Activated T-helper 1 cell treated with anti-CD3 and anti-CD28 coated beads, Interleukin-12 subunit alpha, Interleukin-12 subunit beta, Interleukin-2, Interleukin-4 antibody, amounts not matched to agents 30 ng/mL and 10 ng/mL and 1 ng/mL, durations not matched to agents 14 hours and 24 hours and 36 hours (primary cell): Measurements from ENCODE around the gene MTCH2. TPM values are rescaled to one million over a fixed set of nuclear protein-coding genes. Genes with fewer than 3 reads are reported as not detected.
"Not testable (repeated sequence)": the region's sequence is repeated elsewhere in the genome, so short reads cannot be mapped to it uniquely, and the experiment has no call there.

Experiments used
- DNase-seq: peaks from one replicate; pipeline ENCODE4 v3.0.0; 2021; ENCODE audit warnings: low spot score
- H3K27ac Mint-ChIP-seq: one replicate; pipeline ENCODE4 v1.8.0; 2021; ENCODE audit warnings: mild to moderate bottlenecking, mixed read lengths
- H3K27me3 Mint-ChIP-seq: one replicate; pipeline ENCODE4 v1.8.0; 2022; ENCODE audit warnings: mild to moderate bottlenecking, moderate library complexity, mixed read lengths; ENCODE audit not compliant: insufficient read depth
- H3K36me3 Mint-ChIP-seq: one replicate; pipeline ENCODE4 v1.8.0; 2021; ENCODE audit warnings: low read depth, mixed read lengths
- H3K4me1 Mint-ChIP-seq: one replicate; pipeline ENCODE4 v1.8.0; 2021; ENCODE audit warnings: low read depth, mixed read lengths
- H3K4me3 Mint-ChIP-seq: one replicate; pipeline ENCODE4 v1.8.0; 2021; ENCODE audit warnings: mild to moderate bottlenecking, moderate library complexity, mixed read lengths
- H3K9me3 Mint-ChIP-seq: one replicate; pipeline ENCODE4 v1.8.0; 2021; ENCODE audit warnings: mixed read lengths
- intact Hi-C: fragments of 100-400 bp; cut with micrococcal nuclease; formaldehyde crosslinking; loops from one replicate; pipeline ENCODE4 v1.15.1; 2024
- total RNA-seq: library from RNA; stranded (reverse); gene quantifications from 2 replicates; pipeline ENCODE4 v1.2.3, GENCODE V29; 2022

MTCH2 gene
- 116 and 118 TPM in 2 replicates for total RNA-seq

DNA sequence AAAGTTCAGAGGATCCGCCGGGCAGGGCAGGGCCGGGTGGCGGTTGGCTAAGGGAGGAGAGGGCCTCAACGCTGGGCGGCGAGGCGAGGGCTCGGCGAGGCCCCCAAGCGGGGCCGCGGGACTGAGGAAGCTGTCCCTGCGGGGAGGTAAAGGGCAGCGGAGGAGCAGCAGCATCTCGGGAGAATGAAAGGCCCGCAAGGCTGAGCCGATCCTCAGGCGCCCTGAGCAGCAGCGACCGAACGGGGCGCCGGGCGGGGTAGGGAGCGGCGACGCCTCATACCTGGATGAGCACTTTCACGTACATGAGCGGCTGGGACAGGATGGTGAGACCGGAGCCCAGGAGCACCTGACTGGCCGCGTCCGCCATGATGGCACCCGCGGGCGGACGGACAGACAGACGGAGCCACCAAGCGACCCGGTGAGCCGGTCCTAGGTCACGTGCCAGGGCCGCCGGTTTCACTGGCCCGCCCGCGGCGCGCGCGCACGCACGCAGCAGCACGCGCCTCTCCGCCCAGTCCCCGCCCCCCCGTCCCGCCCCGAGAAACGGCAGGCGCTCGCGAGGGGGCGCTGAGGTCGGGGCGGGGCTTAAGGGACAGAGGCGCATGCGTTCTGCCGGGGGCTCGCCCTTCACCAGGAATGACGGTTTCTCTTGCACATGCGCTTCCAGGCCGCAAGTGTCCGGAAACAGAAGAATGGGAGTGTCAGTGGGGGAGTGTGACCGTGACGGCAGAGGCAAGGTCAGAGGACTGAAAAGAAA is at the start of gene MTCH2:
MTCH2 (minus strand) TSS at position 461 of the 757 bp plus-strand sequence; CDS start at position 367, 94 bp downstream.
- peak; percentile 95 for DNase-seq
- H3K27me3 Mint-ChIP-seq, result no peaks in the 10 kb centered on the region
- peaks cover 30% of the 10 kb centered on the region for H3K4me1 Mint-ChIP-seq
- H3K4me3 Mint-ChIP-seq, result peak within 1 kb of the TSS; percentile 96
- H3K9me3 Mint-ChIP-seq, result no peaks in the 10 kb centered on the region
- peak within 1 kb of the TSS; percentile 97 for H3K27ac Mint-ChIP-seq
- intact Hi-C loops, result loop anchor here (1.0 to 5.0 kb wide), 12 partner anchors 21 to 1025 kb away; partner anchors contain the start of genes AGBL2, ATG13, CELF1 and FNBP4
- H3K36me3 Mint-ChIP-seq, result peaks cover 18% of the 10 kb centered on the region

- Mint-ChIP-seq H3K27ac (no peak overlapping the region), H3K4me3 (no peak overlapping the region), H3K36me3 (no peaks in the 10 kb centered on the region), H3K27me3 (no peaks in the 10 kb centered on the region), H3K9me3 (no peaks in the 10 kb centered on the region), H3K4me1 (no peaks in the 10 kb centered on the region)
- DNase-seq, result no peak
- intact Hi-C loops, result no loop called here
Measured at GRCh38 chr11:47691979-47692378, 49.6 kb upstream of the MTCH2 start.

- intact Hi-C loops, result no loop called here
- no peak for DNase-seq
- H3K4me3 Mint-ChIP-seq, result no peak overlapping the region
- H3K9me3 Mint-ChIP-seq, result no peaks in the 10 kb centered on the region
- H3K36me3 Mint-ChIP-seq, result no peaks in the 10 kb centered on the region
- no peak overlapping the region for H3K27ac Mint-ChIP-seq
- no peaks in the 10 kb centered on the region for H3K27me3 Mint-ChIP-seq
- H3K4me1 Mint-ChIP-seq, result no peaks in the 10 kb centered on the region
Measured at GRCh38 chr11:47689480-47689879, 47.1 kb upstream of the MTCH2 start.

GRCh38 chr11:47688991-47689390 is 46.6 kb upstream of the MTCH2 start:
- no peaks in the 10 kb centered on the region for H3K27me3 Mint-ChIP-seq
- DNase-seq, result no peak
- H3K9me3 Mint-ChIP-seq, result no peaks in the 10 kb centered on the region
- H3K27ac Mint-ChIP-seq, result no peak overlapping the region
- H3K4me1 Mint-ChIP-seq, result no peaks in the 10 kb centered on the region
- H3K4me3 Mint-ChIP-seq, result no peak overlapping the region
- intact Hi-C loops, result no loop called here
- H3K36me3 Mint-ChIP-seq, result no peaks in the 10 kb centered on the region

- Mint-ChIP-seq H3K4me1 (no peaks in the 10 kb centered on the region), H3K27ac (no peak overlapping the region), H3K36me3 (no peaks in the 10 kb centered on the region), H3K27me3 (no peaks in the 10 kb centered on the region), H3K9me3 (no peaks in the 10 kb centered on the region), H3K4me3 (no peak overlapping the region)
- intact Hi-C loops, result no loop called here
- no peak for DNase-seq
Measured at GRCh38 chr11:47688111-47688510, 45.8 kb upstream of the MTCH2 start.

GRCh38 chr11:47686704-47687103 is 44.3 kb upstream of the MTCH2 start:
- H3K9me3 Mint-ChIP-seq, H3K36me3 Mint-ChIP-seq, H3K4me1 Mint-ChIP-seq, intact Hi-C loops, H3K27ac Mint-ChIP-seq, H3K4me3 Mint-ChIP-seq, H3K27me3 Mint-ChIP-seq, DNase-seq: not testable (repeated sequence)

GRCh38 chr11:47686151-47686550 is 43.8 kb upstream of the MTCH2 start:
- Mint-ChIP-seq H3K27me3 (no peaks in the 10 kb centered on the region), H3K9me3 (no peaks in the 10 kb centered on the region), H3K4me3 (no peak overlapping the region), H3K4me1 (no peaks in the 10 kb centered on the region), H3K27ac (no peak overlapping the region), H3K36me3 (no peaks in the 10 kb centered on the region)
- DNase-seq, result no peak
- intact Hi-C loops, result no loop called here

DNA sequence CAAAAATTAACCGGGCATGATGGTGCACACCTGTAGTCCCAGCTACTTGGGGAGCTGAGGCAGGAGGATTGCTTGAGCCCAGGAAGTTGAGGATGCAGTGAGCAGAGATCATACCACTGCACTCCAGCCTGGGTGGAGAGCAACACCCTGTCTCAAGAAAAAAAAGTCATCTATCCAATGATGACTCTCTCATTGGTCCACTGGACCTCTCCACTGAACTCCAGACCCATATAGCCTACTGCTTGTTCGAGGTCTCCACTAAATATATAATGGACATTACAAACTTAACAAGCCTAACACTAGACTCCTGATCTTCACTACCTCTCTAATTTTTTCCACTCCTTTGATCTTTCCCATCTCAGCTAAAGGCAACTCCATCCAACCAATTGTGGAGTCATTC is 33.5 kb upstream of the MTCH2 start:
- H3K9me3 Mint-ChIP-seq, result no peaks in the 10 kb centered on the region
- H3K36me3 Mint-ChIP-seq, result no peaks in the 10 kb centered on the region
- no peaks in the 10 kb centered on the region for H3K4me1 Mint-ChIP-seq
- no peak overlapping the region for H3K27ac Mint-ChIP-seq
- no peaks in the 10 kb centered on the region for H3K27me3 Mint-ChIP-seq
- no peak overlapping the region for H3K4me3 Mint-ChIP-seq
- intact Hi-C loops, result no loop called here
- no peak for DNase-seq

DNA sequence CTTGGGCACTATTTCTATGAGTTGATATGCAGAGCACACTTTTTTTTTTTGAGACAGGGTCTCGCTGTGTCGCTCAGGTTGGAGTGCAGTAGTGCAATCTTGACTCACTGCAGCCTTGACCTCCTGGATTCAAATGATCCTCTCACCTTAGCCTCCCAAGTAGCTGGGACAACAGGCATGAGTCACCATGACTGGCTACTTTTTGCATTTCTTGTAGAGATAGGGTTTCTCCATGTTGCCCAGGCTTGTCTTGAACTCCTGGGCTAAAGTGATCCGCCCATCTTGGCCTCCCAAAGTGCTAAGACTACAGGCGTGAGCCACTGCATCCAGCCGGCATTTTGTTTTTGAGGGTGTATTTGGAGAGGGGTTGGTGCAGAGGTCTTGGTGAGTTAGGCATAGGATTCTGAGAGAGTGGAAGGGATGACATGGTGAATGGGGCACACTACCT is 29.9 kb upstream of the MTCH2 start:
- H3K27ac Mint-ChIP-seq, result no peak overlapping the region
- no peaks in the 10 kb centered on the region for H3K27me3 Mint-ChIP-seq
- DNase-seq, result no peak
- H3K4me1 Mint-ChIP-seq, result no peaks in the 10 kb centered on the region
- H3K9me3 Mint-ChIP-seq, result no peaks in the 10 kb centered on the region
- no peaks in the 10 kb centered on the region for H3K36me3 Mint-ChIP-seq
- intact Hi-C loops, result no loop called here
- H3K4me3 Mint-ChIP-seq, result no peak overlapping the region

GRCh38 chr11:47669856-47670255 is 27.5 kb upstream of the MTCH2 start:
- intact Hi-C loops, result no loop called here
- H3K4me1 Mint-ChIP-seq, result no peaks in the 10 kb centered on the region

GRCh38 chr11:47668665-47669064 is 26.3 kb upstream of the MTCH2 start:
- H3K4me3 Mint-ChIP-seq, result no peak overlapping the region
- H3K9me3 Mint-ChIP-seq, result no peaks in the 10 kb centered on the region
- no peaks in the 10 kb centered on the region for H3K27me3 Mint-ChIP-seq
- no peak for DNase-seq
- H3K36me3 Mint-ChIP-seq, result no peaks in the 10 kb centered on the region
- H3K27ac Mint-ChIP-seq, result no peak overlapping the region
- intact Hi-C loops, result no loop called here
- H3K4me1 Mint-ChIP-seq, result no peaks in the 10 kb centered on the region

More at GRCh38 chr11:47669856-47670255, 27.5 kb upstream of the MTCH2 start:
- H3K36me3 Mint-ChIP-seq, result no peaks in the 10 kb centered on the region
- no peaks in the 10 kb centered on the region for H3K9me3 Mint-ChIP-seq
- no peak for DNase-seq
- H3K27me3 Mint-ChIP-seq, result no peaks in the 10 kb centered on the region
- H3K4me3 Mint-ChIP-seq, result no peak overlapping the region
- H3K27ac Mint-ChIP-seq, result no peak overlapping the region

DNA sequence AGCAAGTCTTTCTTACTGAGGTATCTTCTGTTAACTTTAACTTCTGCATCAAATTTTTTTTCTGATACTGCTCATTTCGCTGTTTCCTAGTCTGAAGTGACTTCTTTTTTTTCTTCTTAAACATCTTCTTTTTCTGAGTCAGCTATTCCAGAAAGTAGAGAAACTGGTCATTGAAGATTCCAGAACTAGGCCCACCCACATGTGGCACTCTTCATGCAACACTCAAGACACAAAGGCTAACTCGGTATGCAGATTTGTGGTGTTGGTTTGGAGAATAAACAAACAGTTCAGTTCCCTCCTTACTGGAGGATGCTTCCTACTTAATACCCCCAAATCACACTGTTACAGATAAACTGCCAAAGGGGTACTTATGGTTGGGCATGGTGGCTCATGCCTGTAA is 25.2 kb upstream of the MTCH2 start:
- no peak for DNase-seq
- Mint-ChIP-seq H3K4me3 (no peak overlapping the region), H3K27ac (no peak overlapping the region), H3K4me1 (peaks cover 6% of the 10 kb centered on the region), H3K9me3 (no peaks in the 10 kb centered on the region), H3K36me3 (no peaks in the 10 kb centered on the region), H3K27me3 (no peaks in the 10 kb centered on the region)
- intact Hi-C loops, result no loop called here

DNA sequence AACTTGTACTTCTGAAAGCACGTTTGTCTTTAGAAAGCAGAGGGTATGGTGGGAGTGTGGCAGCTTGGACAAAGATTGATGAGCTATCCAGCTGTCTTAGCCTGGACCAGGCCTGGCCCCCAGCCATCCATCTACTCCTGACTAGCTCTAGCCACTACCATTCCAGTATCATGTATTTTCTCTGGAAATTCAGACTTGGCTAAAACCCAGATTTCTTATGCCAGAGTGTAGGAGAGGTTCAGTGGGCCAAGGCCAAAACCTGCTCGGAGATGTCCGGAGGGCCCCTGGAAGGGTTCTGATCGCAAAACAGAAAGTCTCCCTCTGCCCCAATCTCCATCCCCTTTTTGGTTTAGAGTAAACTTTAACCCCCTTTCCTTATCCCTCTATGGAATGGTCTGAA is 24.8 kb upstream of the MTCH2 start:
- no peaks in the 10 kb centered on the region for H3K9me3 Mint-ChIP-seq
- DNase-seq, result no peak
- no peak overlapping the region for H3K4me3 Mint-ChIP-seq
- H3K27ac Mint-ChIP-seq, result no peak overlapping the region
- intact Hi-C loops, result no loop called here
- no peaks in the 10 kb centered on the region for H3K27me3 Mint-ChIP-seq
- H3K4me1 Mint-ChIP-seq, result peaks cover 6% of the 10 kb centered on the region
- H3K36me3 Mint-ChIP-seq, result no peaks in the 10 kb centered on the region

DNA sequence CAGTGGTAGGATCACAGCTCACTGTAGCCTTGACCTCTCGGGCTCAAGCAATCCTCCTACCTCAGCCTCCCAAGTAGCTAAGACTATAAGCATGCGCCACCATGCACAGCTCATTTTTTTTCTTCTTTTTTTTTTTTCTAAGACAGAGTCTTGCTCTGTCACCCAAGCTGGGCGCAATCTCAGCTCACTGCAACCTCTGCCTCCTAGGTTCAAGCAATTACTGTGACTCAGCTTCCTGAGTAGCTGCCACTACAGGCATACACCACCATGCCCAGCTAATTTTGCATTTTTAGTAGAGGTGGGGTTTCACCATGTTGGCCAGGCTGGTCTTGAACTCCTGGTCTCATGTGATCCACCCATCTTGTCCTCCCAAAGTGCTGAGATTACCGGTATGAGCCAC is 22.6 kb upstream of the MTCH2 start:
- H3K4me1 Mint-ChIP-seq, H3K27ac Mint-ChIP-seq, H3K9me3 Mint-ChIP-seq, H3K27me3 Mint-ChIP-seq, intact Hi-C loops, H3K36me3 Mint-ChIP-seq, H3K4me3 Mint-ChIP-seq, DNase-seq: not testable (repeated sequence)
